GM19397 (cell line): Measurements from ENCODE around the gene RASGEF1B.

Experiments
- ATAC-seq: cut with Tn5 transposase; IDR thresholded peaks from one replicate; pipeline ENCODE4 v1.9.1; 2021; ENCODE audit warnings: mild to moderate bottlenecking, moderate library complexity; ENCODE audit not compliant: unreplicated experiment

Gene RASGEF1B

GRCh38 chr4:81471588-81472280 is at the start of gene RASGEF1B:
RASGEF1B (minus strand) TSS chr4:81471907; CDS start chr4:81459508, 12,399 bp downstream.
- ATAC-seq, result peak; percentile 89

DNA sequence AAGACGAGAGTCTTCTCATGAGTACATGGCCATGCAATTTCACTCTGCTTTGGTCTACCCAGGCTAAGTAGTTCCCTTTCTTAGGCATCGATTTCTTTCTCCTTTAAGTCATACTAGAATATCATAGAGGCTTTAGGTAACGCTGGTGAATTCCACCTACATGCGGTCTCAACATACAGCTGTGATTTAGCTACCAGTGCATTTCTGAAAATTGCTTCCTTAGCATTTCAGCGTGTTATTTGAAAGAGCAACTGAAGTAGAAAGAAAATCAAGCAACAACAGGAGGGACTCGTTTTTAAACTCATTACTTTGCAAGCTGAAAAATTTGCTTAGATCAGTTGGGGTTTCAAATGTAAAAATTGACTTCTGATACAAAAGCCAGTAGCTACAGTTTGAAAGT is 48.1 kb upstream of the RASGEF1B start:
- no peak for ATAC-seq

DNA sequence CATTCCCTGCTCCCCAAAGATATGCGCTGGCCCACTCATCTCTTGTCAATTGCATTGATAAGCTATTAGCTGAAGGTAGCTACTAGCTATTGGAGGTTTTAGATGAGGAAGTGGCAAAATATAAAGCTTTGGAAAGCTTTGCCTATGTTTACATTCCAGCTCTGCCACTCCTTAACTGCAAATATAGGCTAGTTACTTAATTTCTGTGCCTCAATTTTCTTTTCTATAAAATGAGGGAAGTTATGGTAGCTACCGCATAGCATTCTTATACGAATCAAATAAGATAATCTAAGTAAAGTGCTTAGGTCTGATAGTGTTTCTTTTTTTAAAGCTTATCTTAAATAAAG is 47.7 kb upstream of the RASGEF1B start:
- no peak for ATAC-seq

GRCh38 chr4:81518762-81519426 is 47.2 kb upstream of the RASGEF1B start:
- no peak for ATAC-seq

- no peak for ATAC-seq
These were observed 44.5 kb upstream of the RASGEF1B start for GRCh38 chr4:81516241-81516640.

DNA sequence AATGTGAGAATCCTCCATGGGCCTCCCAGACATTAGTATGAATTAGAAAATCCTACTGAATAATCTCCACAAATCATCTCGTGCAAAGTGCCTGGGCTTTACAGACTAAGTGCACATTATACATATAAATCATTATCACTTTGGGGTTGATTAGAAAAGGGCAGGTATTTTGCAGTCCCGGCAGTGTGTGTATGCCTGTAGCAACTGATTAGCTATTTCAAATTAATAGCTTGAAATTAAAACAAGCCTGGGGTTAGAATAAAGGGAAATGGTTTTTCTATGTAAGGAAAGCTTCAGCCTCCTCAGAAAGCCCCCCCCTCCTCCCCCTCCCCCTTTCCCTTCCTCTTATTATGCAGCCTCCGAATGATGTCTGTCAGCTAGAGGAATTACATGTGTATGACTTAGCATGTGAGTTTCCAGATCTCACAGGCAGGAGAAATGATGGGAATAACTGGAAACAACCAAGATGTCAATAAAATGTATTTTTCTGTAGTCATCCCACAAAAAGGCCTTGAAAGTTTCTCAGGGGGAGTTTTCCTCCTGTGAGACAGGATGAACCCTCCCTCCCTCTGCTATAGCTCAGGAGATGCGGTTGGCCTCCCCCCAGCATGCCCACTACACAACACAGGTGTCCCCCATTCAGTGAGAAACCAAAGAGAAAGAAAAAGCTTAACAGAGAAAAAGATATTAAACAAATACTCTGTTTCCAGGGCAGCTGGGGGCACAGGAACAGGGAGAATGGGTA is 41.2 kb upstream of the RASGEF1B start:
- ATAC-seq, result no peak

GRCh38 chr4:81512001-81512756 is 40.5 kb upstream of the RASGEF1B start:
- ATAC-seq, result no peak

- ATAC-seq, result no peak
These were observed 39.0 kb upstream of the RASGEF1B start for GRCh38 chr4:81510643-81511178.

GRCh38 chr4:81509822-81510221 is 38.1 kb upstream of the RASGEF1B start:
- ATAC-seq, result no peak

GRCh38 chr4:81509191-81509590 is 37.5 kb upstream of the RASGEF1B start:
- no peak for ATAC-seq

- no peak for ATAC-seq
These were observed 36.9 kb upstream of the RASGEF1B start for GRCh38 chr4:81508411-81509185.

GRCh38 chr4:81507530-81507929 is 35.8 kb upstream of the RASGEF1B start:
- ATAC-seq, result no peak

DNA sequence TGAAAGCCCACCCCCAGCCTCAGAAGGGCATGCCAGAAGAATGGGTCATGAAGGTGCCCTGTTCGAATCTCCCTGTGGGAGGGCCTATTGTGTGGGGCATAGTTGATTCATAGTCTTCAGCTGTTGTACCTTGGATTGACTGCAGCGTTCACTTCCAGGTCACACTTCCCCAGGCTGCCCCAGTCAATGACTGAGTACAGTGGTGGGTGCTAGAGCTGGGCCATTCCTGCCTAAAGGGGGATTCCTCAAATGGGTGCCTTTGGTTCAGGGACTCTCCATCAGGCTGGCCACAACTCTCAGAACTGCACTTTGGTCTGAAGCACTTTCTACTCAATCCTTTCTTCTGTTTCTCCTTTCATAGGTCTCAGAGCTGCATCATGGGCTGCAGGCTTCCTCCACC is 35.0 kb upstream of the RASGEF1B start:
- peak; percentile 63 for ATAC-seq

GRCh38 chr4:81505726-81506125 is 34.0 kb upstream of the RASGEF1B start:
- no peak for ATAC-seq

GRCh38 chr4:81505004-81505598 is 33.4 kb upstream of the RASGEF1B start:
- peak; percentile 54 for ATAC-seq

GRCh38 chr4:81504112-81505003 is 32.7 kb upstream of the RASGEF1B start:
- no peak for ATAC-seq

DNA sequence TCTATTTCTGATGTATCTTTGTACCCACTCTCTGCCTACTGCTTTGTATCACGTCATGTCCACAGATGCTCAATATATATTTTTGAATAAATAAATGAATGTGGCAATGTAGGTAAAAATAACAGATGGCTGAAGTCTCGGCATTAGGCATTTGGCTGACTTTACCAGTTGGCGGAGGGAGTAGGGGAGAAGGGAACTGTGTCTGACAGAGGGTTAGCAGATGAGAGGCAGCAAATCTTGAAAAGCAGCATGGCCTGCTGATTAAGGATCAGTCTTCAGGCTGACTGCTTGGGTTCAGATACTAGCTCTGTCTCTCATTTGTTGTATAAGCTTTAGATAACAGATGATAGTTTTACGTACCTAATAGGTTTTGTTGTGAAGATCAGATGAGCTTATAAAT is 31.9 kb upstream of the RASGEF1B start:
- ATAC-seq, result no peak

DNA sequence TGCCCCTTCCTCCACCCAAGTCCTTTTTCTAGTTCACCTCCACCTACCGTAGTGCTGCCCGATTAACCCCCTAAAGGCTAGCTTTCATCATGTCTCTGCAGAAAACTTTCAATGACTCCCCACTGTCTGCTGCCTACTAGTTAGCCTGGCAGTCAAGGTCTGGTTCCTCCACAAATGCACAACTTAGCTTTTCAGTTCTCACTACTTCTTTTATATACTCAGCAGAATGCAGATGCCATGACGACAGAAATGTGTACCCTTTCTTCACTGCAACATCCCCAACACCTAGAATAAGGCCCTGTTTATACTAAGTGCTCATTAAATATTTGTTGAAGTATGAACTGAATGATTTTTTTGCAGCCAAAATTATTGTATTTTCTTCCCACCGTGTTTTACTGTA is 30.9 kb upstream of the RASGEF1B start:
- ATAC-seq, result no peak

- ATAC-seq, result no peak
These were observed 28.1 kb upstream of the RASGEF1B start for GRCh38 chr4:81499840-81500239.
